Mesendoderm (in vitro differentiated cells): Measurements from ENCODE around the gene USP7.
"Not testable (repeated sequence)": the region's sequence is repeated elsewhere in the genome, so short reads cannot be mapped to it uniquely, and the experiment has no call there.

Source experiments
- DNase-seq: peaks from one replicate; pipeline ENCODE4 v3.0.0; 2013
- H2AK5ac ChIP-seq: 2 replicates; pipeline ENCODE4 v1.6.1; 2013; ENCODE audit warnings: low read length, inconsistent platforms
- H2BK120ac ChIP-seq: 2 replicates; pipeline ENCODE4 v1.6.1; 2013; ENCODE audit warnings: low read depth, mild to moderate bottlenecking, low read length, moderate library complexity, mixed read lengths
- H2BK15ac ChIP-seq: replicated peaks from 2 replicates; pipeline ENCODE4 v1.6.1; 2013; ENCODE audit warnings: low read depth, mild to moderate bottlenecking, moderate library complexity
- H2BK5ac ChIP-seq: 2 replicates; pipeline ENCODE4 v1.6.1; 2013; ENCODE audit warnings: low read length, inconsistent platforms
- H3K18ac ChIP-seq: 2 replicates; pipeline ENCODE4 v1.6.1; 2013; ENCODE audit warnings: mild to moderate bottlenecking, low read length, mixed read lengths
- H3K23ac ChIP-seq: one replicate; pipeline ENCODE4 v1.6.1; 2013; ENCODE audit warnings: low read length
- H3K27ac ChIP-seq: 2 replicates; pipeline ENCODE4 v1.5.1; 2013; ENCODE audit warnings: low read depth, mild to moderate bottlenecking, inconsistent platforms, low read length, moderate library complexity
- H3K27me3 ChIP-seq: 2 replicates; pipeline ENCODE4 v1.6.1; 2013; ENCODE audit warnings: low read length, control low read depth, mild to moderate bottlenecking, inconsistent platforms; ENCODE audit not compliant: insufficient read depth, poor library complexity
- H3K36me3 ChIP-seq: 2 replicates; pipeline ENCODE4 v1.6.1; 2013; ENCODE audit warnings: low read length, inconsistent platforms; ENCODE audit not compliant: control insufficient read depth, insufficient read depth
- H3K4ac ChIP-seq: one replicate; pipeline ENCODE4 v1.6.1; 2013; ENCODE audit warnings: low read depth, mild to moderate bottlenecking, low read length, moderate library complexity
- H3K4me1 ChIP-seq: 2 replicates; pipeline ENCODE4 v1.6.1; 2013; ENCODE audit warnings: low read depth, low read length, inconsistent platforms; ENCODE audit not compliant: control insufficient read depth
- H3K4me2 ChIP-seq: 2 replicates; pipeline ENCODE4 v1.6.1; 2013; ENCODE audit warnings: low read length
- H3K4me3 ChIP-seq: 2 replicates; pipeline ENCODE4 v1.5.1; 2013; ENCODE audit warnings: mild to moderate bottlenecking, low read length
- H3K56ac ChIP-seq: one replicate; pipeline ENCODE4 v1.6.1; 2013; ENCODE audit warnings: low read length
- H3K79me1 ChIP-seq: 2 replicates; pipeline ENCODE4 v1.6.1; 2013; ENCODE audit warnings: low read length, inconsistent platforms
- H3K79me2 ChIP-seq: 2 replicates; pipeline ENCODE4 v1.6.1; 2013; ENCODE audit warnings: mild to moderate bottlenecking, low read length; ENCODE audit not compliant: control insufficient read depth, insufficient read depth
- H3K9ac ChIP-seq: 2 replicates; pipeline ENCODE4 v1.6.1; 2013; ENCODE audit warnings: low read length, inconsistent platforms
- H4K5ac ChIP-seq: one replicate; pipeline ENCODE4 v1.6.1; 2013; ENCODE audit warnings: low read length
- H4K8ac ChIP-seq: one replicate; pipeline ENCODE4 v1.6.1; 2013; ENCODE audit warnings: low read depth, mild to moderate bottlenecking, control low read depth, low read length, moderate library complexity
- WGBS: extraction: QIAGEN DNeasy Blood & Tissue Kit; methylation state at CpG from one replicate; pipeline ENCODE4 v1.1.7; 2013; ENCODE audit warnings: low lambda C conversion rate, missing lambda C conversion rate; ENCODE audit not compliant: insufficient coverage; ENCODE audit errors: extremely low coverage; 5-methylcytosine and 5-hydroxymethylcytosine counted together

The USP7 gene

GRCh38 chr16:8872967-8873865 is 90.5 kb downstream of the USP7 start:
- H3K27ac ChIP-seq = no peak overlapping the region
- H3K23ac ChIP-seq = no peak overlapping the region
- no peak overlapping the region for H2BK5ac ChIP-seq
- no peaks in the 10 kb centered on the region for H3K79me1 ChIP-seq
- no peak overlapping the region for H3K56ac ChIP-seq
- no peaks in the 10 kb centered on the region for H3K4me1 ChIP-seq
- H3K79me2 ChIP-seq = no peaks in the 10 kb centered on the region
- H3K4ac ChIP-seq = no peak overlapping the region
- H3K27me3 ChIP-seq = no peaks in the 10 kb centered on the region
- no peak overlapping the region for H2AK5ac ChIP-seq
- H4K8ac ChIP-seq = no peak overlapping the region
- no CpG with 5 or more reads among the region's 22 CpGs for WGBS
- H3K4me2 ChIP-seq = no peak overlapping the region
- no peak overlapping the region for H2BK15ac ChIP-seq
- no peaks in the 10 kb centered on the region for H3K36me3 ChIP-seq
- H3K9ac ChIP-seq = no peak overlapping the region
- no peak for DNase-seq
- H3K18ac ChIP-seq = no peak overlapping the region
- H3K4me3 ChIP-seq = no peak overlapping the region
- no peak overlapping the region for H2BK120ac ChIP-seq
- no peak overlapping the region for H4K5ac ChIP-seq

- H3K4ac ChIP-seq = no peak overlapping the region
- H3K4me3 ChIP-seq = no peak overlapping the region
- H2BK5ac ChIP-seq = no peak overlapping the region
- no peak overlapping the region for H3K23ac ChIP-seq
- H3K9ac ChIP-seq = no peak overlapping the region
- H3K18ac ChIP-seq = no peak overlapping the region
- H3K27me3 ChIP-seq = no peaks in the 10 kb centered on the region
- DNase-seq = no peak
- H2AK5ac ChIP-seq = no peak overlapping the region
- H4K8ac ChIP-seq = no peak overlapping the region
- no peak overlapping the region for H3K4me2 ChIP-seq
- H3K56ac ChIP-seq = no peak overlapping the region
- H3K27ac ChIP-seq = no peak overlapping the region
- peaks cover under 1% of the 10 kb centered on the region for H3K79me1 ChIP-seq
- no peak overlapping the region for H4K5ac ChIP-seq
- no peaks in the 10 kb centered on the region for H3K4me1 ChIP-seq
- H2BK15ac ChIP-seq = no peak overlapping the region
- peaks cover 11% of the 10 kb centered on the region for H3K79me2 ChIP-seq
- no peak overlapping the region for H2BK120ac ChIP-seq
- WGBS = no CpG with 5 or more reads among the region's 5 CpGs
- no peaks in the 10 kb centered on the region for H3K36me3 ChIP-seq
Observed at GRCh38 chr16:8872071-8872470, 91.6 kb downstream of the USP7 start.

GRCh38 chr16:8869988-8870241 is 93.8 kb downstream of the USP7 start:
- H3K23ac ChIP-seq, H3K4me3 ChIP-seq, H3K27ac ChIP-seq, H4K8ac ChIP-seq, H3K36me3 ChIP-seq, H3K79me1 ChIP-seq, H3K18ac ChIP-seq, H3K4ac ChIP-seq, H3K56ac ChIP-seq, H4K5ac ChIP-seq, H3K27me3 ChIP-seq, DNase-seq, H2BK120ac ChIP-seq, H3K4me2 ChIP-seq, H2BK5ac ChIP-seq, H2AK5ac ChIP-seq, H2BK15ac ChIP-seq, H3K4me1 ChIP-seq: not testable (repeated sequence)
- WGBS = no CpG with 5 or more reads among the region's 10 CpGs
- Histone ChIP-seq H3K79me2 (peaks cover 27% of the 10 kb centered on the region), H3K9ac (peak overlapping the region; percentile 78)

GRCh38 chr16:8869212-8869987 is 94.3 kb downstream of the USP7 start:
- Histone ChIP-seq H3K4me2 (peak overlapping the region; percentile 41), H3K9ac (peak overlapping the region; percentile 78), H2AK5ac (no peak overlapping the region), H3K4me1 (peaks cover 12% of the 10 kb centered on the region), H2BK5ac (no peak overlapping the region), H3K4me3 (no peak overlapping the region), H3K79me2 (peaks cover 33% of the 10 kb centered on the region), H3K18ac (no peak overlapping the region), H3K79me1 (peaks cover 10% of the 10 kb centered on the region), H2BK15ac (no peak overlapping the region), H2BK120ac (no peak overlapping the region), H3K27me3 (no peaks in the 10 kb centered on the region), H4K5ac (no peak overlapping the region), H4K8ac (no peak overlapping the region), H3K36me3 (no peaks in the 10 kb centered on the region), H3K56ac (peak overlapping the region; percentile 78), H3K23ac (no peak overlapping the region), H3K27ac (no peak overlapping the region), H3K4ac (no peak overlapping the region)
- no CpG with 5 or more reads among the region's 37 CpGs for WGBS
- peak; percentile 67 for DNase-seq

GRCh38 chr16:8868416-8869211 is 95.1 kb downstream of the USP7 start, which contains the start of gene CARHSP1:
TSS of gene CARHSP1 (minus strand) at chr16:8869006. CDS start at chr16:8859328, 9,678 bp downstream.
- H3K4me2 ChIP-seq = peak within 1 kb of the TSS; percentile 100
- DNase-seq = peak; percentile 96
- H3K27me3 ChIP-seq = no peaks in the 10 kb centered on the region
- peak within 1 kb of the TSS; percentile 83 for H3K4ac ChIP-seq
- peaks cover 40% of the 10 kb centered on the region for H3K79me2 ChIP-seq
- H4K8ac ChIP-seq = no peak within 1 kb of the TSS
- H3K23ac ChIP-seq = no peak within 1 kb of the TSS
- H3K18ac ChIP-seq = peak within 1 kb of the TSS; percentile 89
- peaks cover 17% of the 10 kb centered on the region for H3K4me1 ChIP-seq
- H3K27ac ChIP-seq = peak within 1 kb of the TSS; percentile 96
- peak within 1 kb of the TSS; percentile 92 for H3K56ac ChIP-seq
- no peak within 1 kb of the TSS for H2AK5ac ChIP-seq
- H2BK120ac ChIP-seq = no peak within 1 kb of the TSS
- no peaks in the 10 kb centered on the region for H3K36me3 ChIP-seq
- peak within 1 kb of the TSS; percentile 98 for H3K9ac ChIP-seq
- no peak within 1 kb of the TSS for H4K5ac ChIP-seq
- H2BK15ac ChIP-seq = no peak within 1 kb of the TSS
- H3K79me1 ChIP-seq = peaks cover 14% of the 10 kb centered on the region
- peak within 1 kb of the TSS; percentile 22 for H3K4me3 ChIP-seq
- H2BK5ac ChIP-seq = no peak within 1 kb of the TSS
- WGBS = no CpG with 5 or more reads among the region's 83 CpGs
